Measurements from ENCODE around the gene NPR1.
"Not testable (repeated sequence)": the region's sequence is repeated elsewhere in the genome, so short reads cannot be mapped to it uniquely, and the experiment has no call there.

Gene NPR1

DNA sequence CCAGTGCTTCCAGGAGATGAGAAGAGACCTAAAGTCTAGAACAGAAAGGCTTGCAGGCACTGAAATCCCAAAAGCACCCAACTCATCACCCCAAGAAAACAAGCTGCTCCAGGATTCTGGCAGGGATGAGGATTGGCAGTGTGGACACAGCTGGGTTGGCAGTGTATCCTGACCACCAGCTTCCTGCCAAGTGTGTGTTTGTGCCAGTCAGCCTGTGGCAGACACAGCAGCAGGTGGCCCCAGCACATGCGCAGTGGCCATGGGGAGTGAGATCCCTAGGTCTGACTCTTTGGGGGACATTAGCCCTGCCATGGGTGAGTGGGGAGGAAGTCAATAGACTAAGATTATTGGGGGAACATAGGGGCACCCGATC, 28.6 kb upstream of the NPR1 start:
- DNase-seq = no peak

DNA sequence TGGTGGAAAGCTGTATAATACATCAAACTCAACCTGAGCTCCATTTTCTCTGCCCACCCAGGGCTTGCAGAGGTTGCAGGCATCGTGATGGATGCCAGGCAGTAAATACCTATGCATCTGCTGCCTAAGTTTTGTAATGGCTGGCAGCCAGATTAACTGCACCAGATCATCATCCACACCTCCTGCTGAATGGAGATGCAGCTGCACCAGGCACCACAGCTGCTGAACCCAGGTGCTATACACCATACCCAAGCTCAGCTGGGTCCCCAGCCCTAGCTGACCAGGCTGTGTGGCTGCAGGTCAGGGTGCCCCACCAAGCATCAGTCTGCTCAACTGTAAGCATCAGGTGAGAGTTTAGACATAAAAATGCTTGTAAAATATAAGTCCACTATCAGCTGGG, 26.7 kb upstream of the NPR1 start:
- no peak for DNase-seq

DNA sequence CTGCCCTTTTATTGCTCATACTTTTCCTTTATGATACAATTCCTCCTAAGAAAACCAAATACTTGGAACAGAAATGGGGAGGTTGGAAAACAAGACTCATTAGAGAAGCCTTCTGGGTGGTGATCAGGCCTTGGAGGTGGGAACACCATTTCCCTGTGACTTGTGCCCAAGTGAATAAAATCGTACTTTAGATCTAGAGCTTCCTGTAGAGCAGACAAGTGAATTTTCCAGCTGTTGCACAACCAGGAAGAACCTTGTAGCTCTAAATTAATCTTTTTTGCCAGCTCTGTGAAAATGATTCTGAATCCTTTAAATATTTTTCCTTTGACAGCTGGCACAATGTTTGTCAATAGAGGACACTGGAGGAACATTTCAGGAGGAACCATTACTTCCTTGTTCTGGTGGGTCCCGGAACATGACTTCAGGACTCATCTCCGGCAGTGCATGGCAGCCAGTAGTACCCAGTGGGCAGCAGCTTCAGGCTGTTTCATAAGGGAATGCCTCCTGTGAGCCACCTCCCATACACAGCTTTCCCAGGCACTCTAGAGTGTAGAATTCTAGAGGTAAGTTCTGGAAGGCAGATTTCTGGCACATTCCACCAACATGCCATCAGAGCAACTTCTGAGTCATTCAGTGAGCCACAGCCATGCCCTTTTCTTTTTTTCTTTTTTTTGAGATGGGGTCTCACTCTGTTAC, 25.5 kb upstream of the NPR1 start:
- DNase-seq = peak; percentile 44

DNA sequence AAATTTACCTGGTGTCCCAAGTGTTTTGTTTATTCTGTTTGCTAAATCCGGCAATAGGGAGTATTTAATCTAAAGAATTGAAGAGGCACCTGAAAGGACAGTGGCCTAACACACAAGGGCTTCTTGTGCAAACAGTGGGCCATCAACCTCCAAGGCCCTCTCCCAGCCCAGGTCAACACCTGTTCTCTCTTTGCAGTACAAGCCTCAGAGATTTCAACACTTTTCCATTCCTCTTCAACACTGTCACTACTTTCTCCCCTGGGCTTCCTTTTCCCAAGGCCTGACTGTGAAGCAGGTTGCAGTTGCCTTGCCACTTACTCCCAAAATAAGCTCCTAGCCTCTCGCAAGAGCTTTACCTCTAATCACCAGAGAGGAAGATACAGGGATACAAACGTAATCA, 23.2 kb upstream of the NPR1 start:
- DNase-seq = no peak

DNA sequence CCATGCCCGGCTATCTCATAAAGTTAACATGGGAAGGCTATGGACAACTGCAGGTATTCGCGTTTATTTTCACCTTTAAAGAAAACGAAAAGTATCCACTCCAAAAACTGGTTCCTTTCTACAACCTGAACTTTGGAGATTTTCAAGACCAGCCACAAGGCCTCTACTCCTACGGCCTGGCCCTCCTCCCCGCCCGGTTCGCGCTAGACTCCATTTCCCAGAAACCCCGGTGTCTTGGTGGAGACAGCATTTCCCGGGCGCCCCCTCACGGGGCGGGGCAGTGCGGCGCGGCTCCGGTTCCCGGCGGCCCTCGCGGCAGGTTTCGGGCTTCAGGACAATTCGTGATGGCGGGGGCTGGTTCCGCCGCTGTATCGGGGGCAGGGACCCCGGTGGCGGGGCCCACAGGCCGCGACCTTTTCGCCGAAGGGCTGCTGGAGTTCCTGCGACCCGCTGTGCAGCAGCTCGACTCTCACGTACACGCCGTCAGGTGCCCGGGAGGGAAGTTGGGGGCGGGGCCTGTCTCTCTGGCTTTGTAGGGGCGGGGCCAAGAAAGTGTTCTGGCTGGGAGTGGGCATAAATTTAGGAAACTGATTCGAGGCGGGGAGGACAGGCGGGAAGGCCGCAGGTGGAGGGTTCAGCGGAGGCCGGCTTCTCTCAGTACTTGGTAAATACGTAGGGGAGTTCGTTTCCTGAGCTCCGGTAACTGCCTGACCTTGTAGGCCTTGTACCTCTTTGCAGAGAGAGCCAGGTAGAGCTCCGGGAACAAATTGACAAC, 19.9 kb upstream of the NPR1 start, which contains the start of gene SNAPIN:
TSS of gene SNAPIN (plus strand) at position 304 of the 775 bp plus-strand sequence. CDS start at position 345, 41 bp downstream.
- DNase-seq = peak; percentile 87

DNA sequence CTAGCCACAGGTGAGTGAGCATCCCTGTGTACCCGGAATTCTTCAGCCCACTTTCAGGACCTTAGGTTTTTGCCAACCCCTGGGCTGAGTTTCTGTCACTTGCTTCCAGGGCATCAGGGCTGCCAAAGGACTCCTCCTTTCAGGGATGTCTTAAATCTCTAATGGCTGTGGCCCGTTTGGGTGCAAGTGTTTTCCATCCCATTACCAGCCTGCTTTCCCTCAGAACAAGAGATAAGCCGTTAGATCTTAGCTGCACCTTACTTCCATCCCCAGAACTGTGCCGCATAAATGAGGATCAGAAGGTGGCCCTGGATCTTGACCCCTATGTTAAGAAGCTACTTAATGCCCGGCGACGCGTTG, 19.3 kb upstream of the NPR1 start:
- no peak for DNase-seq

DNA sequence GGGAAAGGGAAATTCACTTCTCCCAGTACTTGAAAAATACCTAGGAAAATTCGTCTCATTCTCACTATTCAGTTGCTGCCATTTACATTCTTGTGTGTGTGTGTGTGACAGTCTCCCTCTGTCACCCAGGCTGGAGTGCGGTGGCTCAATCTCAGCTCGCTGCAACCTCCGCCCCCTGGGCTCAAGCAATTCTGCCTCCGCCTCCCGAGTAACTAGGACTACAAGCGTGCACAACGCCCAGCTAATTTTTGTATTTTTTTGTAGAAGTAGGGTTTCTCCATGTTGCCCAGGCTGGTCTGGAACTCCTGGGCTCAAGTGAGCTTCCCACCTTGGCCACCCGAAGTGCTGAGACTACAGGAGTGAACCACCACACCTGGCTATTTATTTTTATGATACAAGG, 18.8 kb upstream of the NPR1 start:
- no peak for DNase-seq

DNA sequence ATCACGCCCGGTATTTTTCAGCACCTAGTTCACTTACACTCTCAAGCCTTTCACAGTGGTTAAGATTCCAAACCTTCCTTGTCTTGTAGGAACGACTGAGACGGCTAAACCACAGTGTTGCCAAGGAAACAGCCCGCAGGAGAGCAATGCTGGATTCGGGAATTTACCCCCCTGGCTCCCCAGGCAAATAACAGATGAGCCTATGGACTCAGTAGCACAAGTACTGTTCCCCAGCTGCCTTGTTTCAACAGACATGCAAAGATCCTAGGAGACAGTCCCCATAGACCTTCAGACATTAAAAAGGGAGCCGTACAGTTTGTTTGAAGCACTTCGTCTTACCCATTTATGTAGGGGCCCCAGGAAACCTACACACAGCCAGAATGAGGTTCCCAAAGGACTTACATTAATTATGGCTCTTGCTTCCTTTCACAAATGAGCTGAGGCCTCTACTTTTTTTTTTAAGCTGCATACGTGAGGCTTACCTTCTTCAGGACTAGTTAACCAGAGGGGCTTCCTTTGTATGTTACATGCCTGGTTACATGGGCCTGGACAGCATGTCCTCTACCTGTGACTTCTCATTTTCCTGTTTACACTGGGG, 17.3 kb upstream of the NPR1 start:
- DNase-seq = peak; percentile 28

DNA sequence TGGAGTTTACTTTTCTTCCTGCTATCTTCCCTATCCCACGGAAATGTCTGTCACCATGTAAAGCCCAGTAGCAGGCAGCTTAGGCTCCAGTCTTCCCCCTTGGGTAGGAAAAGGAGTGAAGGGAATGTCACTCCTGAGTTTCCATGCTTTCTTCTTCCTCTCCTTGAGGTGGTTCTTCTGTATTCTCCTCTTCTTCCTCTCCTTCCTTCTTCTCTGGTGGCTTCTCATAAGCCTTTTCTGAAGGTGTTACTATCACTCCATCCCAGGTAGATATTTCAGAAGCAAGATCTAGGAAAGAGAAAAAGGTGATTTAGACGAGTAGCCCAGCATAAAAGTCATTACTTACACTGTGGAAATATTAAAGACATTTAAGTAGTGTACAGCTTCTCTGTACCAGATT, 16.2 kb upstream of the NPR1 start:
- no peak for DNase-seq

DNA sequence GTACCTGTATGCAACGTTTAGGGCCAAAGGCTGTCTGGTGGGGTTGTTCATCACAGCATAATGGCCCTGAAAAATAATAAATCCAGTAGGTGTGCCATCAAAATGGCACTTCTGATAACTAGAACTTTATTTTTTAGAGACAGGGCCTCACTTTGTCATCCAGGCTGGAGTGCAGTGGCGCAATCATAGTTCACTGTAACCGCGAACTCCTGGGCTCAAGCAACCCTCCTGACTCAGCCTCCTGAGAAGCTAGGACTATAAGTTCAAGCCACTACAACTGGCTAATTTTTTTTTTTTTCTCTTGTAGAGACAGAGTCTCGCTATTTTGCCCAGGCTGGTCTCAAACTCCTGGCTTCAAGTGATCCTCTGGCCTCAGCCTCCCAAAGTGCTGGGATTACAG, 15.3 kb upstream of the NPR1 start:
- peak; percentile 23 for DNase-seq

DNA sequence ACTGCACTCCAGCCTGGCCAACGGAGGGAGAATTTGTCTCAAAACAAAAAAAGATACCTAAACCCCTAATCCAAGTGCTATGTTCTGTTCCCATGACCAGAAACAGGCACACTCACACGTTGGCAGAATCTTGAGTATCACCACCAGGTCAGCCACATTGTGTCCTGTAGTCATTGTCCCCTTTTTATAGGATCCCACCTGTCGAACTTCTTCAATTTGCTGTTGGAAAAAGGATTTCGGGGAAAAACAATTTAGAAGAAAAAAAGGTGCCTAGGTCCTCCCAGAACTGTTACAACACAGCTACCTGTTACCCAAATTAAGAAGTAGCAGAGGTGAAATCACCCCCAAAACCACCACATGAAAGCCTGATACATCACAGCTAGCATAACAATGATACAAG, 11.0 kb upstream of the NPR1 start:
- DNase-seq = no peak

DNA sequence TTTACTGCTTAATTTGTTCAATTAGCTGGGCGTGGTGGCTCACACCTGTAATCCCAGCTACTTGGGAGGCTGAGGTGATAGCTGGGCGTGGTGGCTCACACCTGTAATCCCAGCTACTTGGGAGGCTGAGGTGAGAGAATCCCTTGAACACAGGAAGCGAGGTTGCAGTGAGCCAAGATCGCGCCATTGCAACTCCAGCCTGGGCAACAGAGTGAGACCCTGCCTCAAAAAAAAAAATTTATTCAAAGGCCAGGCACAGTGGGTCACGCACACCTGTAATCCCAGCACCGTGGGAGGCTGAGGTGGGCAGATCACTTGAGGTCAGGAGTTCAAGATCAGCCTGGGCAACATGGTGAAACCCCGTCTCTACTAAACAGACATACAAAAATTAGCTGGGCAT, 9.8 kb upstream of the NPR1 start:
- DNase-seq = not testable (repeated sequence)

DNA sequence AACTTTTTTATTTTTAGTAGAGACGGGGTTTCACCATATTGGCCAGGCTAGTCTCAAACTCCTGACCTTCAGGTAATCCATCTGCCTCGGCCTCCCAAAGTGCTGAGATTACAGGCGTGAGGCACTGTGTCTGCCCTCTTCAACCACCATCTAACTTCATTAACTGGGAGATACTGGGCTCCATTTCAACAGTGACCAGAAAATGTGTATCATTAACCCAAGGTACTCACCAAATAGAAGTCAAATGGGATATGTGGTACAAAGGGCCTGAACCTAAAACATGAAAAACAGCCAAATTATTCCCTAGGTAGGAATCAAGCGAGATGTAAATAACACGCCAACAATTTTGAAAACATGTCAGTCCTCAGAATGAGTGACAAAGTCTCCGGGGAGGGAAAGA, 8.9 kb upstream of the NPR1 start:
- DNase-seq = no peak

DNA sequence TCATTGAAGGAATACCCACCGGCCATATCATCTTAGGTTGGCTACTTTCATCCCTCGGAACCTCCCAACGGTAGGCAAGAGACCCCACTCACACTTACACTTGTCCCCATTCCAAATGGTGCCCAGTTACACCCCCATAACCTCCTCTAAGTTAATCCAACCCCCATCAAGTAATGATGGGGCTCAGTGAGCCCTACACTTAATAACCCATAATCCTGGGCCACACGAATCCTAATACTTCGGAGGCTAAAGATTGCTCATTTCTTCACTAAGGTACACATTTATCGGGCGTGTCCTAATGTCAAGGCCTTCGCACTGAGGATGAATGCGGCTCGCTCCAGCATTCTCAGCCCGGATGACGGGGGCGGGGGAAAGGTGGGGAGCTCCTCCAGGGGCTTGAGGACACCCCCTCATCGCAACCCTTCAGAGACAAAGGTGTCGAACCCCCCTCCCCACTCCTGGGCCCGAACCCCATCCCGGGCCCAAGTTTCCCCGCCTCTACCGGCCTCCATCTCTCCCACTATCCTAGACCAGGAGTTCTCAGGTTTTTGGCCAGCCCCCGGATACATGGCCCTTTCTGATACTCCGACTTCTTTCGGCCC, 8.1 kb upstream of the NPR1 start:
- DNase-seq = no peak

DNA sequence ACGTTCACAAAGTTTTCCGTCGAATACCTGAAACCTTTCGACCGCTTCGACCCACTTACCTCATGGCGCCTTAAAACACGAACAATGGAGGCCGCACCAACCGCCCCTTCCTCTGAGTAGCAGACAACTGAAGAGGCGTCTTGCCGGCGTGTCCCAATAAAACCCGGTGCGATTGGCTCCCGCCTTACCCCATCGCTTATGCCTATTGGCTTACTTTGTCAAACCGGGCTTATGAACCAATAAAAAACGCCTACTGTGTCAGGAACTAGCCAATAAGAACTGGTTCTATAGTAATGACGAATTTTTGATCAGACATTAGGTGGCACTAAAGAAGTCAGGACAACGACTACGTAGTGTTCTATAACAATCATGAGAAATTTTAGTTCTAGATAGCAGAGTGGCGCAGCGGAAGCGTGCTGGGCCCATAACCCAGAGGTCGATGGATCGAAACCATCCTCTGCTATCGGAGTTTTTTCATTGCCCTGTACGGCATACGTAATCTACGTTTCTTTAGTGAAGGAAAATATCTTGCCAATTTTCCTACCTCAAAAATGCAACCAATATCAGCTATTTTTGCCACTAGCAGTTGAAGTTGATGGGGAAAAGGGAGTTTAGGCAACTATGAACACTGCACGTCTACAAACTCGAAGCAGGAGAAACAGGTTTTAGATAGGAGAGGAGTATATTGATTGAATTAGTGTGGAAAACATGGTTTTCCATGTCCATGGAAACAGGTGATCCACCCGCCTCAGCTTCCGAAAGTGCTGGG, 7.4 kb upstream of the NPR1 start, which contains the start of gene ILF2:
TSS of gene ILF2 (minus strand) at position 135 of the 769 bp plus-strand sequence. CDS start at position 64, 71 bp downstream.
- peak; percentile 100 for DNase-seq

DNA sequence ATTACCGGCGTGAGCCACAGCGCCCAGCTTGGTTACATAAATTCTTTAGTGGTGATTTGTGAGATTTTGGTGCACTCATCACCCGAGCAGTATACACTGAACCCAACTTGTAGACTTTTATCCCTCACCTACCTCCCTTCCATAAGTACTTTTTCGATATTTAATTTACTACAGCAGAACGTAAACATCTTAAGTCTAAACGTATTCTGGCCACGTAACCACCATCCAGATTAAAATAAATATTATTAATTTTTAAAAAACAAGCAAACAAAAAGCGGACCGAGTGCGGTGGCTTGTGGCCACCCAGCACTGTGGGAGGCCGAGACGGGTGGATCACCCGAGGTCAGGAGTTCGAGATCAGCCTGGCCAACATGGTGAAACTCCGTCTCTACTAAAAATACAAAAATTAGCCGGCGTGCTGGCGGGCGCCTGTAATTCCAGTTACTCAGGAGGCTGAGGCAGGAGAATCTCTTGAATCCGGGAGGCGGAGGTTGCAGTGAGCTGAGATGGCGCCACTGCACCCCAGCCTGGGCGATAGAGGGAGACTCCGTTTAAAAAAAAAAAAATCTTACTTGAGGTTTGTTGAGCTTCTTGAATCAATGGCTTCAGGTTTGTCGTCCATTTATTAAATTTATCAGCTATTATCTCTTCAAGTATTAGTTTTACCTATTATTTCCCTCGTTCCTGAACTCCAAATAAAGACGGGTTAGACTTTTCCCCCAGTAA, 6.7 kb upstream of the NPR1 start:
- DNase-seq = not testable (repeated sequence)

DNA sequence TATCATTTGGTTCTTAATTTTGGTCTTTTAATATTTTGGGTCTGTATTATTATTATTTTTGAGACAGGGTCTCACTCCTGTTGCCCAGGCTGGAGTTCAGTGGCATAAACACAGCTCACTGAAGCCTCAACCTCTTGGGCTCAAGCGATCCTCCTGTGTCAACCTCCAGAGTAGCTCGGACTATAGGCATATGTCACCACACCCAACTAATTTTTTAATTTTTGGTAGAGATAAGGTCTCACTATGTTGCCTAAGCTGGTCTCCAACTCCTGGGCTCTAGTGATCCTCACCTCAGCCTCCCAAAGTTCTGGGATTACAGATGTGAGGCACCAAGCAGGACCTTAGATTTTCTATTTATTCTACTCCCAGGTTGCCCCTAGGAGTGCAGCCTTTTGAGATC, 5.0 kb upstream of the NPR1 start:
- no peak for DNase-seq

DNA sequence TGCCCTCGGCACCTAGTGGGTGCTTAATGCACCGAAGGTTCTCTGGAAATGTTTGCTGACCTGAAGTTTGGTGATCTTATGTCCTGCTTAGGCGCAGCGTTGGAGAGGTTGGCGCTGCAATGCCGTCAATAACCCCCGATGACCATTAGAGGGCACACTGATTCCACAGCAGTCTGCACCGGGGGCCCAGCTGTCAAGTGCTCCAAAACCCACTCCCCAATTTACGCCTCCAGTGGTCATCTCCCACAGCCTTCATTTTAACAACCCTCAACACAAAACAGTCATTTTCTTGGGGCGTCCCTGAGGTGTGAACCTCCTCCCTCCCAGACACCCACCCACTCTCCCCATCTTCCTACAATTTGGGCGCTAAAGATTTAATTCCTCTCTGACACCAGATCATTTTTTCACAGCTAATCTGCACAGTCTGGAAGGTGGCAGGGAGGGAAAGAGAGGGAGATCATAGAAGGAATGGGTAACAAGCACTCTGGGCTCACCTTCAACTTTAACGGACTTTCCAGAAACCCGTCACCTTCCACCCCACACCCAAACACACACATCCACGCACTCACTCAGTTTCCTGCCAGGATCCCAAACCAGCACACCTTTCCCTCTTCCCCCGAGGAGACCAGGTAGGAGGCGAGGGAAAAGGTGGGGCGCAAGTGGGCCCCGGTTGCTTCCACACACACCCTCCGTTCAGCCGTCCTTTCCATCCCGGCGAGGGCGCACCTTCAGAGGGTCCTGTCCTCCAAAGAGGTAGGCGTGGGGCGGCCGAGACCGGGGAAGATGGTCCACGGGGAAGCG, 570 bp upstream of the NPR1 start:
- peak; percentile 25 for DNase-seq

DNA sequence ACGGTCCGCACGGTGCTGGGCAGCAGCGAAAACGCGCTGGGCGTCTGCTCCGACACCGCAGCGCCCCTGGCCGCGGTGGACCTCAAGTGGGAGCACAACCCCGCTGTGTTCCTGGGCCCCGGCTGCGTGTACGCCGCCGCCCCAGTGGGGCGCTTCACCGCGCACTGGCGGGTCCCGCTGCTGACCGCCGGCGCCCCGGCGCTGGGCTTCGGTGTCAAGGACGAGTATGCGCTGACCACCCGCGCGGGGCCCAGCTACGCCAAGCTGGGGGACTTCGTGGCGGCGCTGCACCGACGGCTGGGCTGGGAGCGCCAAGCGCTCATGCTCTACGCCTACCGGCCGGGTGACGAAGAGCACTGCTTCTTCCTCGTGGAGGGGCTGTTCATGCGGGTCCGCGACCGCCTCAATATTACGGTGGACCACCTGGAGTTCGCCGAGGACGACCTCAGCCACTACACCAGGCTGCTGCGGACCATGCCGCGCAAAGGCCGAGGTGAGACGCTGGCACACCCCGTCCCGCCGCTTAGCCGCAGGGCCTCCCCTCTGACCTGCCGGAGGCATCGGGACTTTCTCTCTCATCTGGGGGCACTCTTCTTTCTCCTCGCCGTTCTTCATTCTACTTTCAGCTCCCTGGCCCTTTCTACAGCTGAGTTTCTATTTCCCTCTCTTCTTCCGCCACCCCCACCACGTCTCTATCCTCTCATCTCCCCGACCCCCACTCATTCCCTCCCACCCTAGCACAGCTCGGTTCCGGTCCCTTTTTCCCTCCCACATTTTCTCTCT, 1.0 kb downstream of the NPR1 start:
- no peak for DNase-seq

DNA sequence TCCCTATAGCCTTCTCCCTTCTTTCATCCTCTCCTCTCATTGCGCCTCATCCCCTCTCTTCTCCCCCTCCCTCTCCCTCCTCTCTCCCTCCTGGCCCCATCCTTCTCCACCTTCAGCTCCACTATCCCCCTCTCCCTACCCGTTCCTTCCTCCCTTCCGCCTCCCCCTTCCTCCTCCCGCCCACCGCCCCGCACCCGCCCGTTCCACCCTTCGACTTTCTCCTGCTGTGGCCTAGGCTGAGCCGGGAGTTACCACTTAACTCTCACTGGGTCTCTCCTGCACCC, 1.6 kb downstream of the NPR1 start:
- no peak for DNase-seq

Data from fibroblast of skin of abdomen (primary cell).